Measurements from ENCODE around the gene PPP1R13B. TPM values are rescaled to one million over a fixed set of nuclear protein-coding genes. Genes with fewer than 3 reads are reported as not detected.
A peak's percentile ranks its signal among the peaks of the same experiment; 100 is the strongest.

The PPP1R13B gene
- 6.5 and 8.5 TPM in 2 replicates for total RNA-seq (2014; rRNA removed; shearing (Covaris generic))
- polyA plus RNA-seq (2016; fragmentation: Nextera tagmentation; extraction: Ambion mirVana) = 2.0 and 3.8 TPM in 2 replicates
- long read RNA-seq = 0 reads

DNA sequence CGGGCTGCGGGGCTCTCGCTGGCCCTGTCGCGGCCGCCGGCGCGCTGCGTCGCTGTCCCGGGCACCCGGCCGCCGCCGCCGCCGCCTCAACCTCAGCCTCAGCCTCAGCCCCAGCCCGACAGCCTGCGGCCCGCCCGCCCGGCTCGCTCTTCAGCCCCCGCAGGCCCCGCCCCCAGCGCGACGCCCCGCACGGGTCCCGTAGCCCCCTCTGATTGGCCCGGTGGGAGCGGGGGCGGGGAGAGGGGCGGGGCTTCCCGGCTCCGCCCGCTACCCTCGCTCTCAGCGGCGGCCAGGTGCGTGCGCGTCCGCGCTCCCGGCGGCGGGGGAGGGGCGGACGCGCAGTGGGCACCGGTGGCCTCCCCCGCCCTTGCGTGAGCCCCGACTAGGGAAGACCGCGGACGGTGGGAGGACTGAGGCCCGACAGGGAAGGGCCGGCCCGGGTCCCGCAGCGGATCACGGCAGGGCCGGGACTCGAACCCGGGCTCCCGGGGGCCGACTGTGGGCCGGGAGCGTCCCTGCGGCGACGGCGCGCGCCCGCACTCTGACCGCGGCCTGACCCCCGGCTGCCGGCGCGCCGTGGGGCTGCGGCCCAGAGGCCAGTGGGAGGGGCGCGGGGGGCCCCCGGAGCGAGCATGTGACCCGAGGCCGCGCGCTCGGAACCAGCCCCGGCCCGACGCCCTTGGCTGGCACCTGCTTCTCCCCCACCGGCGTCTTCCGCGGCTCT, at the start of gene PPP1R13B:
Gene PPP1R13B (minus strand): TSS at position 125 of the 724 bp plus-strand sequence. CDS start 268 bp downstream, outside the sequence.
- H3K4me2 ChIP-seq = peak within 1 kb of the TSS; percentile 95
- TF ChIP-seq ZNF114 (CRISPR knock-in tag; IDR thresholded peaks at IDR 0.05) (no peak), JUNB (IDR thresholded peaks at IDR 0.05; ENCODE audit: unreplicated experiment) (no peak), NANOG (IDR thresholded peaks at IDR 0.05; ENCODE audit: borderline replicate concordance) (no peak), CREB1 (CRISPR knock-in tag; IDR thresholded peaks at IDR 0.05; ENCODE audit: low read depth) (peak; percentile 53; the same call in 1 of the 2 replicates), POLR2AphosphoS5 (IDR thresholded peaks at IDR 0.05; ENCODE audit: low read depth) (peak; percentile 26; the same call in 1 of the 2 replicates)
- TF ChIP-seq, protein P1, sequence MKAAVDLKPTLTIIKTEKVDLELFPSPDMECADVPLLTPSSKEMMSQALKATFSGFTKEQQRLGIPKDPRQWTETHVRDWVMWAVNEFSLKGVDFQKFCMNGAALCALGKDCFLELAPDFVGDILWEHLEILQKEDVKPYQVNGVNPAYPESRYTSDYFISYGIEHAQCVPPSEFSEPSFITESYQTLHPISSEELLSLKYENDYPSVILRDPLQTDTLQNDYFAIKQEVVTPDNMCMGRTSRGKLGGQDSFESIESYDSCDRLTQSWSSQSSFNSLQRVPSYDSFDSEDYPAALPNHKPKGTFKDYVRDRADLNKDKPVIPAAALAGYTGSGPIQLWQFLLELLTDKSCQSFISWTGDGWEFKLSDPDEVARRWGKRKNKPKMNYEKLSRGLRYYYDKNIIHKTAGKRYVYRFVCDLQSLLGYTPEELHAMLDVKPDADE (IDR thresholded peaks at IDR 0.05) = no peak
- TF ChIP-seq, protein P2, sequence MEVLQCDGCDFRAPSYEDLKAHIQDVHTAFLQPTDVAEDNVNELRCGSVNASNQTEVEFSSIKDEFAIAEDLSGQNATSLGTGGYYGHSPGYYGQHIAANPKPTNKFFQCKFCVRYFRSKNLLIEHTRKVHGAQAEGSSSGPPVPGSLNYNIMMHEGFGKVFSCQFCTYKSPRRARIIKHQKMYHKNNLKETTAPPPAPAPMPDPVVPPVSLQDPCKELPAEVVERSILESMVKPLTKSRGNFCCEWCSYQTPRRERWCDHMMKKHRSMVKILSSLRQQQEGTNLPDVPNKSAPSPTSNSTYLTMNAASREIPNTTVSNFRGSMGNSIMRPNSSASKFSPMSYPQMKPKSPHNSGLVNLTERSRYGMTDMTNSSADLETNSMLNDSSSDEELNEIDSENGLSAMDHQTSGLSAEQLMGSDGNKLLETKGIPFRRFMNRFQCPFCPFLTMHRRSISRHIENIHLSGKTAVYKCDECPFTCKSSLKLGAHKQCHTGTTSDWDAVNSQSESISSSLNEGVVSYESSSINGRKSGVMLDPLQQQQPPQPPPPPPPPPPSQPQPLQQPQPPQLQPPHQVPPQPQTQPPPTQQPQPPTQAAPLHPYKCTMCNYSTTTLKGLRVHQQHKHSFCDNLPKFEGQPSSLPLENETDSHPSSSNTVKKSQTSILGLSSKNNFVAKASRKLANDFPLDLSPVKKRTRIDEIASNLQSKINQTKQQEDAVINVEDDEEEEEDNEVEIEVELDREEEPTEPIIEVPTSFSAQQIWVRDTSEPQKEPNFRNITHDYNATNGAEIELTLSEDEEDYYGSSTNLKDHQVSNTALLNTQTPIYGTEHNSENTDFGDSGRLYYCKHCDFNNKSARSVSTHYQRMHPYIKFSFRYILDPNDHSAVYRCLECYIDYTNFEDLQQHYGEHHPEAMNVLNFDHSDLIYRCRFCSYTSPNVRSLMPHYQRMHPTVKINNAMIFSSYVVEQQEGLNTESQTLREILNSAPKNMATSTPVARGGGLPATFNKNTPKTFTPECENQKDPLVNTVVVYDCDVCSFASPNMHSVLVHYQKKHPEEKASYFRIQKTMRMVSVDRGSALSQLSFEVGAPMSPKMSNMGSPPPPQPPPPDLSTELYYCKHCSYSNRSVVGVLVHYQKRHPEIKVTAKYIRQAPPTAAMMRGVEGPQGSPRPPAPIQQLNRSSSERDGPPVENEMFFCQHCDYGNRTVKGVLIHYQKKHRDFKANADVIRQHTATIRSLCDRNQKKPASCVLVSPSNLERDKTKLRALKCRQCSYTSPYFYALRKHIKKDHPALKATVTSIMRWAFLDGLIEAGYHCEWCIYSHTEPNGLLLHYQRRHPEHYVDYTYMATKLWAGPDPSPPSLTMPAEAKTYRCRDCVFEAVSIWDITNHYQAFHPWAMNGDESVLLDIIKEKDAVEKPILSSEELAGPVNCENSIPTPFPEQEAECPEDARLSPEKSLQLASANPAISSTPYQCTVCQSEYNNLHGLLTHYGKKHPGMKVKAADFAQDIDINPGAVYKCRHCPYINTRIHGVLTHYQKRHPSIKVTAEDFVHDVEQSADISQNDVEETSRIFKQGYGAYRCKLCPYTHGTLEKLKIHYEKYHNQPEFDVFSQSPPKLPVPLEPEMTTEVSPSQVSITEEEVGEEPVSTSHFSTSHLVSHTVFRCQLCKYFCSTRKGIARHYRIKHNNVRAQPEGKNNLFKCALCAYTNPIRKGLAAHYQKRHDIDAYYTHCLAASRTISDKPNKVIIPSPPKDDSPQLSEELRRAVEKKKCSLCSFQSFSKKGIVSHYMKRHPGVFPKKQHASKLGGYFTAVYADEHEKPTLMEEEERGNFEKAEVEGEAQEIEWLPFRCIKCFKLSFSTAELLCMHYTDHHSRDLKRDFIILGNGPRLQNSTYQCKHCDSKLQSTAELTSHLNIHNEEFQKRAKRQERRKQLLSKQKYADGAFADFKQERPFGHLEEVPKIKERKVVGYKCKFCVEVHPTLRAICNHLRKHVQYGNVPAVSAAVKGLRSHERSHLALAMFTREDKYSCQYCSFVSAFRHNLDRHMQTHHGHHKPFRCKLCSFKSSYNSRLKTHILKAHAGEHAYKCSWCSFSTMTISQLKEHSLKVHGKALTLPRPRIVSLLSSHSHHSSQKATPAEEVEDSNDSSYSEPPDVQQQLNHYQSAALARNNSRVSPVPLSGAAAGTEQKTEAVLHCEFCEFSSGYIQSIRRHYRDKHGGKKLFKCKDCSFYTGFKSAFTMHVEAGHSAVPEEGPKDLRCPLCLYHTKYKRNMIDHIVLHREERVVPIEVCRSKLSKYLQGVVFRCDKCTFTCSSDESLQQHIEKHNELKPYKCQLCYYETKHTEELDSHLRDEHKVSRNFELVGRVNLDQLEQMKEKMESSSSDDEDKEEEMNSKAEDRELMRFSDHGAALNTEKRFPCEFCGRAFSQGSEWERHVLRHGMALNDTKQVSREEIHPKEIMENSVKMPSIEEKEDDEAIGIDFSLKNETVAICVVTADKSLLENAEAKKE (CRISPR knock-in tag; IDR thresholded peaks at IDR 0.05) = no peak
- Mint-ChIP-seq H3K4me3 (peak within 1 kb of the TSS; percentile 86), H3K36me3 (ENCODE audit: low read depth) (no peaks in the 10 kb centered on the region; the same call in 2 of the 3 replicates), H3K9me3 (no peaks in the 10 kb centered on the region), H3K27ac (no peak within 1 kb of the TSS), H3K27me3 (ENCODE audit: insufficient read depth, low read depth, poor library complexity) (peaks cover 39% of the 10 kb centered on the region), H3K4me1 (peaks cover 14% of the 10 kb centered on the region)
- no peaks in the 10 kb centered on the region for H3K9me2 ChIP-seq (ENCODE audit: insufficient read depth)
- peak within 1 kb of the TSS; percentile 96 for H2AFZ ChIP-seq
- no peak within 1 kb of the TSS for H3K27ac ChIP-seq (ENCODE audit: low read depth)
- H4K20me1 ChIP-seq (replicated peaks; ENCODE audit: insufficient read depth) = no peaks in the 10 kb centered on the region
- H3K79me2 ChIP-seq (replicated peaks; ENCODE audit: insufficient read depth) = 0 out of 2 replicates have a peak, but pooled peaks cover 5% of the 10 kb centered on the region
- H3K4me1 ChIP-seq (ENCODE audit: insufficient read depth) = peaks cover 13% of the 10 kb centered on the region; the same call in 1 of the 2 replicates
- H3K27me3 ChIP-seq (ENCODE audit: insufficient read depth) = peaks cover 47% of the 10 kb centered on the region
- peak within 1 kb of the TSS; percentile 88 for H3K4me3 ChIP-seq
- DNase-seq (ENCODE audit: low spot score) (peak; percentile 94), ATAC-seq (peak; percentile 78)
- no peaks in the 10 kb centered on the region for H3K36me3 ChIP-seq (ENCODE audit: insufficient read depth)
- H3F3A ChIP-seq (replicated peaks; ENCODE audit: low read depth) = peaks cover 6% of the 10 kb centered on the region; the same call in 1 of the 2 replicates

Data from GM23338 (cell line).